ENCODE measurements around the gene FGFBP1.

GRCh38 chr4:15982842-15983524 lies 44.4 kb upstream of the FGFBP1 start:
- TF ChIP-seq CTCF (IDR thresholded peaks at IDR 0.05) (no peak), EP300 (IDR thresholded peaks at IDR 0.05) (no peak)
